ENCODE results near the gene ZNF750.

The ZNF750 gene

GRCh38 chr17:82859431-82860403 is 19.9 kb upstream of the ZNF750 start (continued):
- no peak for TF ChIP-seq ZNF274 (IDR thresholded peaks at IDR 0.05; ENCODE audit: low read length)
- no peak for TF ChIP-seq ZNF274 (tag by site-specific recombination; IDR thresholded peaks at IDR 0.05; ENCODE audit: borderline replicate concordance)
- TF ChIP-seq SP3 (tag by site-specific recombination; IDR thresholded peaks at IDR 0.05), result no peak
- TF ChIP-seq ZNF221 (tag by site-specific recombination; IDR thresholded peaks at IDR 0.05; ENCODE audit: borderline replicate concordance), result no peak
- no peak for TF ChIP-seq ZNF514 (tag by site-specific recombination; IDR thresholded peaks at IDR 0.05)
- TF ChIP-seq ZBTB20 (tag by site-specific recombination; IDR thresholded peaks at IDR 0.05), result no peak
- no peak for TF ChIP-seq ZNF292 (tag by site-specific recombination; IDR thresholded peaks at IDR 0.05; ENCODE audit: borderline replicate concordance, low read depth)
- TF ChIP-seq ZNF664 (tag by site-specific recombination; IDR thresholded peaks at IDR 0.05), result no peak
- TF ChIP-seq GLIS2 (tag by site-specific recombination; IDR thresholded peaks at IDR 0.05), result peak; percentile 34; the same call in 1 of the 2 replicates
- no peak for TF ChIP-seq PRDM1 (tag by site-specific recombination; IDR thresholded peaks at IDR 0.05)
- no peak for TF ChIP-seq ZNF449 (tag by site-specific recombination; IDR thresholded peaks at IDR 0.05)
- no peak for TF ChIP-seq ZNF280C (tag by site-specific recombination; IDR thresholded peaks at IDR 0.05)
- 0 out of 2 replicates have a peak, but pooled peaks have one; percentile 4 for TF ChIP-seq EGR2 (tag by site-specific recombination; IDR thresholded peaks at IDR 0.05; ENCODE audit: low read depth)
- TF ChIP-seq ZNF10 (tag by site-specific recombination; IDR thresholded peaks at IDR 0.05), result peak; percentile 48; the same call in 1 of the 2 replicates
- TF ChIP-seq ZNF391 (tag by site-specific recombination; IDR thresholded peaks at IDR 0.05; ENCODE audit: borderline replicate concordance, low read depth), result no peak
- TF ChIP-seq KLF17 (tag by site-specific recombination; IDR thresholded peaks at IDR 0.05), result no peak
- TF ChIP-seq ZNF398 (tag by site-specific recombination; IDR thresholded peaks at IDR 0.05), result no peak
- TF ChIP-seq ZFHX2 (tag by site-specific recombination; conservative IDR thresholded peaks at IDR 0.05), result peak; percentile 32; the same call in 1 of the 2 replicates
- no peak for TF ChIP-seq ZNF596 (tag by site-specific recombination; IDR thresholded peaks at IDR 0.05)
- no peak for TF ChIP-seq INSM2 (tag by site-specific recombination; IDR thresholded peaks at IDR 0.05)
- no peak for TF ChIP-seq WT1 (tag by site-specific recombination; IDR thresholded peaks at IDR 0.05)
- TF ChIP-seq ATF2 (tag by site-specific recombination; IDR thresholded peaks at IDR 0.05; ENCODE audit: low read depth), result no peak
- TF ChIP-seq ZNF302 (tag by site-specific recombination; IDR thresholded peaks at IDR 0.05; ENCODE audit: low read depth), result no peak
- TF ChIP-seq ZNF623 (tag by site-specific recombination; IDR thresholded peaks at IDR 0.05), result no peak
- TF ChIP-seq KLF7 (tag by site-specific recombination; IDR thresholded peaks at IDR 0.05; ENCODE audit: borderline replicate concordance), result no peak
- no peak for TF ChIP-seq YY2 (tag by site-specific recombination; IDR thresholded peaks at IDR 0.05)
- no peak for TF ChIP-seq ZNF701 (tag by site-specific recombination; IDR thresholded peaks at IDR 0.05)

Measured in HEK293 (cell line).